Amygdala (tissue), 56 donors: Measurements from ENCODE around the gene TRIM73.
"Not testable (repeated sequence)": the region's sequence is repeated elsewhere in the genome, so short reads cannot be mapped to it uniquely, and the experiment has no call there.

Experiments used
- DNase-seq, 56 donors: peaks; one replicate each; lab custom pipeline; 2025; lab: John Stamatoyannopoulos, UW

Gene TRIM73

GRCh38 chr7:75414708-75415427 lies 19.4 kb downstream of the TRIM73 start:
- peak in 1 of 56 donors; percentile 12 for DNase-seq

GRCh38 chr7:75415428-75415817 lies 20.0 kb downstream of the TRIM73 start:
- DNase-seq = not testable (repeated sequence)

- DNase-seq = not testable (repeated sequence)
Observed at GRCh38 chr7:75415829-75416373, 20.5 kb downstream of the TRIM73 start.

GRCh38 chr7:75416787-75417186 lies 21.4 kb downstream of the TRIM73 start:
- not testable (repeated sequence) for DNase-seq

- not testable (repeated sequence) for DNase-seq
Observed at GRCh38 chr7:75418292-75418858, 22.9 kb downstream of the TRIM73 start.

GRCh38 chr7:75419210-75419609 lies 23.8 kb downstream of the TRIM73 start:
- not testable (repeated sequence) for DNase-seq

- peak in 18 of 56 donors; percentile 1 to 39 (median 10) for DNase-seq
Observed at GRCh38 chr7:75419693-75420092, 24.3 kb downstream of the TRIM73 start.

GRCh38 chr7:75420152-75420551 lies 24.7 kb downstream of the TRIM73 start:
- DNase-seq = not testable (repeated sequence)

- DNase-seq = not testable (repeated sequence)
Observed at GRCh38 chr7:75421798-75422710, 26.6 kb downstream of the TRIM73 start.

- not testable (repeated sequence) for DNase-seq
Observed at GRCh38 chr7:75423481-75423880, 28.1 kb downstream of the TRIM73 start.

GRCh38 chr7:75439000-75439399 lies 43.6 kb downstream of the TRIM73 start:
- not testable (repeated sequence) for DNase-seq

- not testable (repeated sequence) for DNase-seq
Observed at GRCh38 chr7:75442101-75442464, 46.7 kb downstream of the TRIM73 start.

GRCh38 chr7:75442465-75443111 lies 47.2 kb downstream of the TRIM73 start:
- peak in 15 of 56 donors; percentile 1 to 51 (median 20) for DNase-seq

GRCh38 chr7:75449946-75450345 lies 54.5 kb downstream of the TRIM73 start:
- DNase-seq = not testable (repeated sequence)

GRCh38 chr7:75452494-75452955 lies 57.1 kb downstream of the TRIM73 start:
- not testable (repeated sequence) for DNase-seq
